Effector memory CD8-positive, alpha-beta T cell (primary cell): Measurements from ENCODE around the gene SOX5.

ENCODE experiments used
- ATAC-seq: fragments of 150-1000 bp; cut with Tn5 transposase; replicated peaks from 2 replicates; pipeline ENCODE4 v1.10.0; 2021; ENCODE audit warnings: mild to moderate bottlenecking, moderate library complexity
- DNase-seq, 3 experiments: peaks; one replicate each; pipeline ENCODE4 v3.0.0; 2021
- H3K27ac Mint-ChIP-seq, 2 donors: one replicate each; pipeline ENCODE4 v1.8.0; 2022; ENCODE audit warnings: mild to moderate bottlenecking in 2 of 2, mixed read lengths in 2 of 2, moderate library complexity in 2 of 2
- H3K27me3 Mint-ChIP-seq, 2 donors: one replicate each; pipeline ENCODE4 v1.8.0; 2022; ENCODE audit warnings: mixed read lengths in 2 of 2
- H3K36me3 Mint-ChIP-seq: one replicate; pipeline ENCODE4 v1.8.0; 2022; ENCODE audit warnings: mild to moderate bottlenecking, moderate library complexity, mixed read lengths; ENCODE audit not compliant: insufficient read depth
- H3K4me1 Mint-ChIP-seq, 2 donors: one replicate each; pipeline ENCODE4 v1.8.0; 2022; ENCODE audit warnings: low read depth in 2 of 2, mixed read lengths in 2 of 2
- H3K4me3 Mint-ChIP-seq, 2 donors: one replicate each; pipeline ENCODE4 v1.8.0; 2022; ENCODE audit warnings: mild to moderate bottlenecking in 2 of 2, mixed read lengths in 2 of 2, moderate library complexity in 2 of 2
- H3K9me3 Mint-ChIP-seq, 2 donors: one replicate each; pipeline ENCODE4 v1.8.0; 2022; ENCODE audit warnings: mixed read lengths in 2 of 2

Gene SOX5

DNA sequence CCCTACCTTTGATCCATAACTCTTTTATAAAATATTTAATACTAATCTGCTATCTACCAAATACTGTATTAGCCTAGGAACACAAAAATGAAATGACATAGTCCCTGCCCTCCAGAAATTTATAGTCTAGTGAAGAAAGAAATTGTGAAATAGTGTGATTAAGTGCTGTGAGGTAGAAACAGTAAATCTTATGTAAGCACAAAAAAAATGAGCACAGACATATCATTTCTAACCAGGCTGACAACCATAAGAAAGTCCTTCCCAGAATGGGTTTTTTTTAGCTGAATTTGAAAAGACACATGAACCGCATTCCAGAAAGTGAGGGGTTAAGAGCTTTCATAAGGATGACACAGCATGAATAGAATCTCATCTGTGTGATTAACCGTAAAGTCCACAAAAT lies 145.9 kb downstream of the SOX5 start:
- no peak overlapping the region for H3K4me3 Mint-ChIP-seq
- peaks cover 6 to 8% of the 10 kb centered on the region in 2 donors for H3K9me3 Mint-ChIP-seq
- DNase-seq: no peak
- H3K36me3 Mint-ChIP-seq: no peaks in the 10 kb centered on the region
- H3K27ac Mint-ChIP-seq: no peak overlapping the region
- ATAC-seq: no peak
- H3K4me1 Mint-ChIP-seq: no peaks in the 10 kb centered on the region
- no peaks in the 10 kb centered on the region for H3K27me3 Mint-ChIP-seq

DNA sequence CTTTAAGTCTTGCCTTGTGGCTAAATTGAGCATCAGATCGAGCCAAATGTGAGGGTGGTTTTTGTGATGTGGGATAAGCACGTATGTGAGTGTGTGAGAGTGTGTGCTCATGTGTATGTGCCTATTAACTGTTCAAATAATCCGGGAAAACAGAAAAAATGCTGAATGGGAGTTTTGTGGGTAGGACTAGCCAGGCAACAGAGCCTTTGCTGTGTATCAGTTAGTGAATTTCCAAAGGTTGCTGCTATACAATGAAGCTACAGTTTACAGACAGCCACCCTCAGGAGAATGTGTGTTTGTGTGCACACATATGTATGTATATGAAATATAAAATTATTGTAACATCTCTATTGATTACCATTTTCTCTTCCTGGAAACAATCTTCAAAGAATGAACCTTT lies 154.0 kb downstream of the SOX5 start:
- no peak overlapping the region for H3K4me3 Mint-ChIP-seq
- H3K9me3 Mint-ChIP-seq: peaks cover 8 to 9% of the 10 kb centered on the region in 2 donors
- H3K36me3 Mint-ChIP-seq: no peaks in the 10 kb centered on the region
- H3K27me3 Mint-ChIP-seq: no peaks in the 10 kb centered on the region
- no peak for DNase-seq
- no peak overlapping the region for H3K27ac Mint-ChIP-seq
- no peaks in the 10 kb centered on the region for H3K4me1 Mint-ChIP-seq
- no peak for ATAC-seq

DNA sequence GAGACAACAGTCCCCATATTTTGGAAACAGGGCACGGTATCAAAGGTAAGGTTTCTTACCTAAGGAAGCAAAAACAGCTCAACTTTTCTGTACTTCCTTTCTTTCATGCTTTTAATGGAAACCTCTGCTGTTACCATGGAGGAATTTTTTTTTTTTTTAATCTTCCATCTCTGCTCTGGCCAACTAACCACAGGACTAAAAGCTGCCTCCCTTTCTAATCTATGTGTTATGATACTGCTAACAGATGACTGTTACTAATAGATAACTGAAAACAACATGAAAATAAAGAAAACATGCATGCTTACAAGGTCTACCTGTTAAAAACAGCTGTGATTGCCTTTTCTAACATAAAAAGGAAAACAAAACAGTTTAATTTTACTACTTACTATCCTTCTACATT lies 168.4 kb downstream of the SOX5 start:
- Mint-ChIP-seq H3K27me3 (no peaks in the 10 kb centered on the region), H3K4me3 (no peak overlapping the region), H3K9me3 (peaks cover 0 to 3% of the 10 kb centered on the region in 2 donors), H3K36me3 (no peaks in the 10 kb centered on the region), H3K4me1 (no peaks in the 10 kb centered on the region), H3K27ac (no peak overlapping the region)
- ATAC-seq: no peak
- DNase-seq: no peak

DNA sequence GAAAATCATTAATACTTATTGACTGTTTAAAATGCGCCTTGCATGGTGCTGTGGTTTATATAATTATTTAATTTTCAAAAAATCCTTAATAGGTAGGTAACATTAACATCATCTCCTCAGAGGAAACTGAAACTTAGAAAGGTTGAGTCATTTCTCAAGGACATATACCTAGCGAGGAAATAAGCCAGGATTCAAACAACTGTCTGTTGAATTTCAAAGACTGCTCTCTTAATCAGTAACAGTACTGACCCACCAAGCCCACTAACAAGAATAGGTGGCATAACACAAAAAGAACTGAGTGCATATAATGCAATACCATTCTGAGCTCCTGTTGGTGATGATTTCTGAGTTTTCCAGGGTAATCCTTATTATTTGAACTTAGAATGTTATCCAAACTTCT lies 174.3 kb downstream of the SOX5 start:
- peaks cover 0 to 3% of the 10 kb centered on the region in 2 donors for H3K9me3 Mint-ChIP-seq
- H3K27me3 Mint-ChIP-seq: no peaks in the 10 kb centered on the region
- DNase-seq: no peak
- ATAC-seq: no peak
- no peaks in the 10 kb centered on the region for H3K36me3 Mint-ChIP-seq
- H3K27ac Mint-ChIP-seq: no peak overlapping the region
- H3K4me3 Mint-ChIP-seq: no peak overlapping the region
- H3K4me1 Mint-ChIP-seq: no peaks in the 10 kb centered on the region

DNA sequence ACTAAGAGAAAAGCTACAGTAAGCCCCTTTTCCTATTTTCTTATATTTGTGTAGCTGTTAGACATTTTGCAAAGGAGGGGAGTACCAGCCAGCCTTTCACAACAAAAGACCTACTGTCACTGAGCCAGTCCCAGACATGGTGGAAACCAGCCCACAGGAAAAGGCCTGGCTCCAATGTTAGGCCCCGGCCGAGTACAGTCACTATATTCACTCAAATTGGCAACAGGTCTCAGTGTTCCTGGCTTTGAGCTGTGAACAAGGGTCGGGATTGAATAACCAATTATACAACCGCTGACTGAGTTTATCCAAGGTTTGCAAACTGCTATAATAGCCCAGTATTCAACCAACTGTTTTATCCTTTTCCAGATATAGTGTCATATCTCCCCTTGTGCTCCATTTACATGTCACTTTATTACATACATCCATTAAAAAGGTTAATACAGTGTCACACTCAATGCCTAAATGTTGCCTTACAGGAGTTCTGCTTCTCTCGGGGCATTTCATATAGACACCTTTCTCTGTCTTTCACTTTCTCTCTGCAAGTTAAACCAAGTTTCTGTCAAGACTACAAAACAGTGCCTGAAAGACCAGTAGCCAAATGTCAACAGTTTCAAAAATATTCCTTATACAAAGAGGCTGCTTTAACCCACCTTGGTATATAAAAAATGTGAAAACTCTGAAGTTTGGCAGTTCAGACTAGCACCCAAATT lies 178.1 kb downstream of the SOX5 start:
- Mint-ChIP-seq H3K4me1 (no peaks in the 10 kb centered on the region), H3K4me3 (no peak overlapping the region), H3K9me3 (peaks cover 0 to 3% of the 10 kb centered on the region in 2 donors), H3K27ac (no peak overlapping the region), H3K27me3 (no peaks in the 10 kb centered on the region), H3K36me3 (no peaks in the 10 kb centered on the region)
- ATAC-seq: no peak
- no peak for DNase-seq

DNA sequence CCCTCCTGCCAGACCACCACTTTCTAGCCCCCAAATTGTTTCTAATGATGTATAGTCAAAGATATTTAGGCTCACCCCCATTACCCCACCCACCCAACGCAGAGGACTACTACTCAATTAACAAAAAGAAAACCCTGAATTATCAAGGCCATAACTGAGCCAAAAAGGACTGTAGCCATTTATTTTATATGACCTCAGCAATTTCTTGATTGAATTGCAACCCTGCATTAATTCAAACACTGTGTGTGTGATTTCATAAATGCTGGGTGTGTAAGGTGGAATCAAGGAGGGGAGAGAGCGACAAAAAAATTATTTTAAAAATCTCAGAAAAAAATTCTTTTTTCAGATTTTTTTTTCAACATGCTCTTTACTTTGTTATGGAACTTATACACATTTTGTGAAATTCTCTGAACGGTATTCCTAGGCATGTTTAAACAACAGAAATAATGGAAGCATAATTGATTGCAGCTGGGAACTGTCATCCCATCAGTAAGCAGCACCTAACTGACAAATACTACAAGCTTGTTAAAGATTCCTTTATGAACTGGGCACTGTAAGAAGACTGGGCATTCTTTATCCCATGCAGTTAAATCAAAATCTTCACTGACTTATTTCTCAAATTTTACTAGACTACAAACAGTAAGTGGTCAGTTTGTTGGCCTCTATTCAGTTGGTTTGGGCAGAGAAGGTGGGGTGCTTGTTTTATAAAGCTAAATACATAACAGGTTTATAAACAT lies 179.1 kb downstream of the SOX5 start:
- H3K36me3 Mint-ChIP-seq: no peaks in the 10 kb centered on the region
- H3K9me3 Mint-ChIP-seq: peaks cover 0 to 3% of the 10 kb centered on the region in 2 donors
- H3K27me3 Mint-ChIP-seq: no peaks in the 10 kb centered on the region
- no peaks in the 10 kb centered on the region for H3K4me1 Mint-ChIP-seq
- no peak overlapping the region for H3K27ac Mint-ChIP-seq
- no peak for ATAC-seq
- H3K4me3 Mint-ChIP-seq: no peak overlapping the region
- no peak for DNase-seq

DNA sequence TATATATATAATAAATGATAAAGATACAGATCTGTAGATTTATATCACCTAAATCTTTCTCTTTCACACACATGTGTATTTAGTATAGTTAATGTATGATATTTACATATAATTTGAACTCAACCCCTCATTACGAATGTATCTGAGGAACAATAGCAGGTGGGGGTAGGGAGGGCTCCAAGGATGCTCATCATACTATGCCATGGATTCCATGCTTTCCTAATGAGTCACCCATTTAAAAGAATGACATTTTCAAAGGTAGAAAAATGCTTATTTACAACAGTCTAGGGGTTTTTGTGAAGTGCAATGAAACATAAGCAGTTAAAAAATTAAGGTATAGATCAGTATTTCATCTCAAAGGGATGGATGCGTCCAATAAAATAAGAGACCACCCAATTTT lies 181.6 kb downstream of the SOX5 start:
- no peak for DNase-seq

DNA sequence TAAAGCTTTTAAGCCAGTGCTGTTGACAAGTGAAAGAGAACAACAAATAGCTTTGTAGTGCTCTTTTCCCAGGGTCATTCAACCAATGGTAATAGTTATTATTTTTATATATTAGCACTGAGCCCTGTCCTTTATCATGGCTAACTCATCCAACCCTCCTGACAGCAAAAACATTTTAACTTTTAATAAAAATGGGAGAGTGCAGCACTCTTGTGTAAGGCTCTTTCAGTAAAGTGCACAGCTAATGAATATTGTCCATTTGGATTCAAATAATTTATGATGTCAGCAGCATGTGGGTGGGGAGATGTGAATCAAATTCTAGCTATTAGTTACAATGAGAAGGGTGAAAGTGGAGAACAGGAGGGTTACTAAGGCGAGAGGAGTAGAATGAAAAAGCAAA lies 185.7 kb downstream of the SOX5 start:
- H3K4me1 Mint-ChIP-seq: no peaks in the 10 kb centered on the region
- DNase-seq (no peak), ATAC-seq (no peak)
- H3K27ac Mint-ChIP-seq: no peak overlapping the region
- H3K36me3 Mint-ChIP-seq: no peaks in the 10 kb centered on the region
- H3K4me3 Mint-ChIP-seq: no peak overlapping the region
- H3K27me3 Mint-ChIP-seq: no peaks in the 10 kb centered on the region
- H3K9me3 Mint-ChIP-seq: peaks cover 0 to 7% of the 10 kb centered on the region in 2 donors

More for the DNA sequence above, 181.6 kb downstream of the SOX5 start:
- Mint-ChIP-seq H3K27me3 (no peaks in the 10 kb centered on the region), H3K4me1 (no peaks in the 10 kb centered on the region), H3K4me3 (no peak overlapping the region), H3K27ac (no peak overlapping the region), H3K9me3 (peaks cover 0 to 1% of the 10 kb centered on the region in 2 donors), H3K36me3 (no peaks in the 10 kb centered on the region)
- no peak for ATAC-seq

DNA sequence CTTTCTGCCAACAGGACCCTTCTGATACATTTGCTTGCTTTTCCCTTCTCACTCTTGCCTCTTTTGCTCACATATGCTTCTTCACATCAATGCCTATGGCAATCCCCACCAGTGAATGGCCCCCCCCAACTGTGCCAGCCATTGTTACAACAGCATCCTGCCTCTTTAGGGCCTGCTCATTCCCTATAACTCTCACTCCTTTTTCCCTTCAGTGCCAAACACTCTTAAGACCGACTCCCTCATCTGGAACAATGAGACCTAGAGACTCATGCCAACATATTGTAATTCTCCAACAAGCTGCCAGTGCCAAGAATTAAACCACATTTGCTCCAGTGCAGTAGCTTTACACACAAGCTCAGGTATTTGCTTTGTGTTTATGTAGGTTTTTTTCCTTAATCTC lies 189.0 kb downstream of the SOX5 start:
- no peak overlapping the region for H3K4me3 Mint-ChIP-seq
- ATAC-seq: no peak

DNA sequence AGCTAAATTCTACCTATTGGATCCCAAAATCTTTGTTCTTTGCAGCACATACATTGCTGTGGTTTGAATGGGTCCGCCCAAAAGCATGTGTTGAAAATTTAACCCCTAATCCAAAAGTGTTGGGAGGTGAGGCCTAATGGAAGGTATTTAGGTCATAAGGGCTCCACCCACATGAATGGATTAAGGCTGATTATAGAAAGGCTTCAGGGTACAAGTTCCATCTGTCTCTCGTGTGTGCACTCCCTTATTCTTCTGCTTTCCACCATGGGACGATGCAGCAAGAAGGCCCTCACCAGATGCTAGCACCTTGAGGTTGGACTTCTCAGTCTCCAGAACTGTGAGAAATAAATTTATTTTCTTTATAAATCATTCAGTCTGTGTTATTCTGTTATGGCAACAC lies 190.9 kb downstream of the SOX5 start:
- Mint-ChIP-seq H3K27ac (no peak overlapping the region), H3K4me1 (no peaks in the 10 kb centered on the region), H3K9me3 (peaks cover 0 to 10% of the 10 kb centered on the region in 2 donors), H3K4me3 (no peak overlapping the region), H3K27me3 (no peaks in the 10 kb centered on the region), H3K36me3 (no peaks in the 10 kb centered on the region)
- ATAC-seq (no peak), DNase-seq (no peak)

More for the DNA sequence above, 189.0 kb downstream of the SOX5 start:
- H3K36me3 Mint-ChIP-seq: no peaks in the 10 kb centered on the region
- DNase-seq: no peak
- no peak overlapping the region for H3K27ac Mint-ChIP-seq
- no peaks in the 10 kb centered on the region for H3K4me1 Mint-ChIP-seq
- H3K9me3 Mint-ChIP-seq: peaks cover 0 to 8% of the 10 kb centered on the region in 2 donors
- no peaks in the 10 kb centered on the region for H3K27me3 Mint-ChIP-seq

DNA sequence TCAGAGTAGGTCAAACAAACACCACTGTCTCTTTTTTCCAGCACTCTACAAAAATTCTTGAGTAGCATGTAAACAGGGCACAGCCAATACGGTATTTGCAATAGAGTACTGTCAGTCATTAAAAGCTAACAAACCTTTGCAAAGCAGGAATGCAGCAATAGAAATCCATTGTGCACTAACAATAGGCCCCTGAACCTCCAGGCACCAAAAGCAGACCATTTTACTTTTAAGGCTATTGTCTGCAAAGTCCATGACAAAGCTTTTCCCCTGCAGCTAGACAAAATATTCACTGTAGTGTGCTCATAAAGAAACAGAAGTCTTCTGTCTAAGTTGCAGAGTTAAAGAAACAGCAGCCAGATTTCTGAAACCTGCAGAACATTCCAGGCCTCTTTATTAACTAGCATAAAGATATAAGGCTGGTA lies 191.9 kb downstream of the SOX5 start:
- ATAC-seq (no peak), DNase-seq (no peak)
- Mint-ChIP-seq H3K4me1 (no peaks in the 10 kb centered on the region), H3K27me3 (no peaks in the 10 kb centered on the region), H3K36me3 (no peaks in the 10 kb centered on the region), H3K27ac (no peak overlapping the region), H3K9me3 (peaks cover 0 to 13% of the 10 kb centered on the region in 2 donors), H3K4me3 (no peak overlapping the region)

DNA sequence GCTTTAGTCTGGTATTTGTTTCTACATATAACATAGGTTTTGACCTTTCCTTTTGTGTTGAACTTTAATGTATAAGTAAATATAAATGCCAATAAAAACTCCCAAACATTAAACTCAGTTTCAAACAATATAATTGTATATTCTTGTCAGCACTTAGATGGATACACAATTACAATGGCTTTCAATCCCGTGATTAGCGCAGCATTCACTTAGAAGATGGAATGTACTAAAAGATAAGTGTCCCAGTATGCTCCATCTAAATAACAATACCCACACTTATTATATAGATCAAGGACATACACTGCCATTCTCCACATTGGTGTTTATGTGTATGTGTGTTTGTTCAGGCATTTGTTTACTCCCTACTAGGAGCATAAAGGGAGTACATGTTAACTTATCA lies 193.1 kb downstream of the SOX5 start:
- Mint-ChIP-seq H3K27ac (no peak overlapping the region), H3K9me3 (peaks cover 0 to 14% of the 10 kb centered on the region in 2 donors), H3K36me3 (no peaks in the 10 kb centered on the region), H3K4me3 (no peak overlapping the region), H3K4me1 (no peaks in the 10 kb centered on the region), H3K27me3 (no peaks in the 10 kb centered on the region)
- ATAC-seq: no peak
- no peak for DNase-seq

DNA sequence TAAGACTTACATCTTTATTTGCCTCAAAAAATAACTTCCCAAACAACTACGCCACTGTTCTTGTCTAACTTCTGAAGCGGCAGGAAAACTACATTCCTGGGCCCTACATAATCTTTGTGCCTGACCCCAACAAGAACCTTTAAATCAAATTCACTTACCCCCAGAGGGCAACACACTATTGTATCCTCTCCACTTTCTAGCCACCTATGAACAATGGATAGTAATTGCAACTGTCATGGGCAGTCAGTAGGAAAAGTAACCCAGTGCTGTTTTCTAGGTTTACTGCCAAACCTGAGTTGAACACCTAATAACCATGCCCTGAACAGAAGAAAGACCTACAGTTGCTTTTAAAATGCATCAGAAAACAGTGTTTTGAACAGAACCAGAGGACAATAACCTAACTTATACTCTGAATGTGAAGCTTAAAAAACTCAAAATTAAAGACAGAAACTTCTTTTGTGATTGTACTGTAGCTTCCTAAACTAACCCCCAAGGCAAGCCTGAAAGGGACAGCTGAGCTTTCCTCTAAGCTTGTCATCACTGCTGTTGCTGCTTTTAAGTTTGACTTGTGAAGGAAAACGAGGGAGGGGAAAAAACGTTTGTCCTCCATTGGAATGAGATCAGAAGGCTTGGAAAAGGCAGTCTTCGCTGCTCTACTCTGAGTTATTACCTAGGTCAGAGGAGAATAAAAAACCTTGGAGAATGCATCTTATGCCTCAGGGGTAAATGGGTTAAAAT lies 195.7 kb downstream of the SOX5 start:
- Mint-ChIP-seq H3K4me3 (no peak overlapping the region), H3K4me1 (no peaks in the 10 kb centered on the region), H3K36me3 (no peaks in the 10 kb centered on the region), H3K27me3 (no peaks in the 10 kb centered on the region), H3K27ac (no peak overlapping the region), H3K9me3 (peaks cover 0 to 10% of the 10 kb centered on the region in 2 donors)
- ATAC-seq (no peak), DNase-seq (no peak)

DNA sequence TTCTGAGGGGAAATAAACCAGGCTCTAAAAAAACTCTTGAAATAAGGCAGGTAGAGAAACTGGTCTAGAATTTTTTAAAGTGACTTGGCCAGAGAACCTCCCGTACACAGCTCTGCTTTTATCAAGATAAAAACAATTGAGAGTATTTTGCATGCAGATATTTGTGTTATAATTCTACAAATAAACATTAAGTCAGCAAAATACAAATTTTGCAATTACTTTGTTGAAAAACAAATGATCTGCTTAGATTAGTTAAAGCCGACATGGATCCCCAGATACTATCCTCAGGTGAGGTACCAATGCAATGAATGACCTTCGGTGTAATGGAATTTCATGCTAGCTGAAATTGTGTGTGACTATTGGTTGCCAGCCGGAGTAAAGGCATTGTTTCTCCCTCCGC lies 197.2 kb downstream of the SOX5 start:
- no peak overlapping the region for H3K4me3 Mint-ChIP-seq
- peaks cover 5 to 12% of the 10 kb centered on the region in 2 donors for H3K9me3 Mint-ChIP-seq
- ATAC-seq (no peak), DNase-seq (no peak)
- H3K27me3 Mint-ChIP-seq: no peaks in the 10 kb centered on the region
- no peak overlapping the region for H3K27ac Mint-ChIP-seq
- no peaks in the 10 kb centered on the region for H3K36me3 Mint-ChIP-seq
- H3K4me1 Mint-ChIP-seq: no peaks in the 10 kb centered on the region
